Kidney (tissue), 14 donors: ENCODE results near the gene C15orf40. TPM values are rescaled to one million over a fixed set of nuclear protein-coding genes. Genes with fewer than 3 reads are reported as not detected.

Experiments
- DNase-seq, 5 donors: peaks; one replicate each; pipeline ENCODE4 v3.0.0-alpha.2; 2013 to 2020
- FAIRE-seq: peaks from 2 replicates; lab custom pipeline; 2012; peaks lifted over from hg19 to GRCh38; lab: Jason Lieb, UNC
- H3K27ac ChIP-seq, 2 donors: one replicate each; pipeline ENCODE4 v1.7.0; 2013; ENCODE audit warnings: low read depth in 2 of 2, low read length in 2 of 2, inconsistent platforms in 1 of 2
- H3K27me3 ChIP-seq: one replicate; pipeline ENCODE4 v1.7.1; 2013; ENCODE audit warnings: low read length, inconsistent platforms; ENCODE audit not compliant: control insufficient read depth, insufficient read depth
- H3K36me3 ChIP-seq, 3 donors: one replicate each; pipeline versions ENCODE4 v1.7.0 to v1.7.1; 2013; ENCODE audit warnings: low read length in 3 of 3, control low read depth in 1 of 3, inconsistent platforms in 1 of 3; ENCODE audit not compliant: insufficient read depth in 3 of 3, control insufficient read depth in 2 of 3
- H3K4me1 ChIP-seq, 3 donors: one replicate each; pipeline versions ENCODE4 v1.7.0 to v1.7.1; 2013; ENCODE audit warnings: low read length in 3 of 3, inconsistent platforms in 1 of 3, low read depth in 1 of 3; ENCODE audit not compliant: control insufficient read depth in 2 of 3, insufficient read depth in 2 of 3
- H3K4me3 ChIP-seq, 3 donors: one replicate each; pipeline versions ENCODE4 v1.7.0 to v1.8.1; 2013; ENCODE audit warnings: low read length in 3 of 3, control low read depth in 1 of 3, inconsistent platforms in 1 of 3
- H3K9ac ChIP-seq, 3 donors: one replicate each; pipeline versions ENCODE4 v1.7.0 to v1.7.1; 2013; ENCODE audit warnings: low read length in 3 of 3, control low read depth in 1 of 3, inconsistent platforms in 1 of 3
- H3K9me3 ChIP-seq, 3 donors: one replicate each; pipeline versions ENCODE4 v1.7.0 to v1.7.1; 2013; ENCODE audit warnings: low read length in 3 of 3, control low read depth in 1 of 3, inconsistent platforms in 1 of 3; ENCODE audit not compliant: control insufficient read depth in 2 of 3, insufficient read depth in 1 of 3
- CTCF ChIP-seq: IDR thresholded peaks from 3 replicates; pipeline ENCODE4 v1.5.1; 2012; ENCODE audit warnings: mild to moderate bottlenecking, moderate library complexity, borderline replicate concordance; ENCODE audit not compliant: insufficient read depth; ENCODE audit errors: extremely low read depth
- intact Hi-C: fragments of 100-400 bp; cut with DNase I; formaldehyde crosslinking; loops from one replicate; pipeline ENCODE4 v1.11.1; 2022
- polyA plus RNA-seq: library from polyadenylated mRNA; stranded (reverse); fragments of 350-450 nt; fragmentation: Illumina TruSeq; extraction: RNeasy Lipid Tissue Mini Kit (QIAGEN cat#74804); gene quantifications from one replicate; pipeline ENCODE4 v1.2.3, GENCODE V29; 2014; ENCODE audit warnings: low read depth, low replicate concordance; ENCODE audit not compliant: insufficient read depth
- total RNA-seq: library from RNA; stranded (reverse); fragmentation: NEBNext Ultra II Directional; extraction: Animal tissue kit (Norgen Biotek cat#: 25700); gene quantifications from one replicate; pipeline ENCODE4 v1.2.1, GENCODE V29; 2021
- donor health status: control.
- donor health status: control.
- donor health status: control.
- donor health status: control.
- donor health status: control.
- donor health status: DM: yes; HTN: yes; CAD: no.
- donor health status: Normal renal cell carcinoma (clear cell type).

The C15orf40 gene
- total and polyA plus RNA-seq, 2 donors from 2014 or later: 20.5 to 44.1 TPM

GRCh38 chr15:82978438-82978837 is 33.0 kb downstream of the C15orf40 start:
- Histone ChIP-seq H3K27me3 (no peaks in the 10 kb centered on the region), H3K4me3 (no peak overlapping the region), H3K27ac (no peak overlapping the region), H3K4me1 (no peaks in the 10 kb centered on the region), H3K36me3 (no peaks in the 10 kb centered on the region), H3K9ac (no peak overlapping the region), H3K9me3 (no peaks in the 10 kb centered on the region)
- DNase-seq (no peak), FAIRE-seq (no peak)
- TF ChIP-seq CTCF: no peak
- intact Hi-C loops: no loop called here

- no peak for FAIRE-seq
- no peak overlapping the region for H3K27ac ChIP-seq
These were observed 34.4 kb downstream of the C15orf40 start for GRCh38 chr15:82977076-82977475.

GRCh38 chr15:82972990-82973389 is 38.4 kb downstream of the C15orf40 start:
- Histone ChIP-seq H3K4me1 (no peaks in the 10 kb centered on the region), H3K27me3 (no peaks in the 10 kb centered on the region), H3K9me3 (no peaks in the 10 kb centered on the region), H3K4me3 (no peak overlapping the region), H3K36me3 (no peaks in the 10 kb centered on the region), H3K9ac (no peak overlapping the region), H3K27ac (no peak overlapping the region)
- intact Hi-C loops: no loop called here
- no peak for TF ChIP-seq CTCF
- DNase-seq: no peak
- FAIRE-seq: no peak

More at GRCh38 chr15:82977076-82977475, 34.4 kb downstream of the C15orf40 start:
- Histone ChIP-seq H3K9ac (no peak overlapping the region), H3K36me3 (no peaks in the 10 kb centered on the region), H3K4me1 (no peaks in the 10 kb centered on the region), H3K9me3 (no peaks in the 10 kb centered on the region), H3K4me3 (no peak overlapping the region), H3K27me3 (no peaks in the 10 kb centered on the region)
- intact Hi-C loops: no loop called here
- no peak for DNase-seq
- TF ChIP-seq CTCF: no peak
